A673 (cell line): ENCODE results near the gene MYH16. TPM values are rescaled to one million over a fixed set of nuclear protein-coding genes. Genes with fewer than 3 reads are reported as not detected.

ENCODE experiments used
- BruUV-seq: library from RNA; stranded (reverse); fragments of 400-500 nt; replicated peaks from 2 replicates; lab custom pipeline; 2021; lab: Mats Ljungman, UMichigan
- CTCF ChIA-PET: fragments of 300-600 bp; sonication (Branson Sonifier 250); formaldehyde crosslinking; loops from one replicate; lab custom pipeline; 2022; ENCODE audit warnings: antibody characterized with exemption; lab: Charles Lee
- POLR2A ChIA-PET: fragments of 300-600 bp; sonication (Branson Sonifier 250); formaldehyde crosslinking; loops from one replicate; lab custom pipeline; 2022; ENCODE audit warnings: antibody characterized with exemption; ENCODE audit not compliant: low non-redundant PET; lab: Charles Lee
- DNase-seq: peaks from one replicate; pipeline ENCODE4 v3.0.0-alpha.2; 2015; ENCODE audit warnings: low spot score
- H3K27ac ChIP-seq: fragments of 200-600 bp; sonication (generic); 2 replicates; pipeline ENCODE4 v1.5.1; 2016; ENCODE audit warnings: mixed run types, low read depth, mild to moderate bottlenecking, mixed read lengths, antibody characterized with exemption, low read length; ENCODE audit not compliant: poor library complexity, severe bottlenecking
- H3K27me3 ChIP-seq: fragments of 200-600 bp; sonication (generic); replicated peaks from 2 replicates; pipeline ENCODE4 v1.6.1; 2017; ENCODE audit warnings: mixed run types, low read depth, mild to moderate bottlenecking, mixed read lengths, antibody characterized with exemption, low read length; ENCODE audit not compliant: insufficient read depth, poor library complexity
- H3K36me3 ChIP-seq: fragments of 200-600 bp; sonication (generic); 2 replicates; pipeline ENCODE4 v1.6.1; 2016; ENCODE audit warnings: mixed run types, mild to moderate bottlenecking, mixed read lengths, antibody characterized with exemption, low read length; ENCODE audit not compliant: insufficient read depth, poor library complexity, severe bottlenecking
- H3K4me1 ChIP-seq: fragments of 200-600 bp; sonication (generic); 2 replicates; pipeline ENCODE4 v1.6.1; 2017; ENCODE audit warnings: mixed run types, mild to moderate bottlenecking, mixed read lengths, antibody characterized with exemption, low read length; ENCODE audit not compliant: insufficient read depth, poor library complexity, severe bottlenecking
- H3K4me3 ChIP-seq: fragments of 200-600 bp; sonication (generic); 2 replicates; pipeline ENCODE4 v1.5.1; 2016; ENCODE audit warnings: low read depth, mixed run types, mild to moderate bottlenecking, mixed read lengths, low read length; ENCODE audit not compliant: poor library complexity, severe bottlenecking
- H3K9me3 ChIP-seq: fragments of 200-600 bp; sonication (generic); 2 replicates; pipeline ENCODE4 v1.6.1; 2016; ENCODE audit warnings: mixed run types, low read depth, mild to moderate bottlenecking, mixed read lengths, antibody characterized with exemption, low read length; ENCODE audit not compliant: poor library complexity, severe bottlenecking
- CTCF ChIP-seq: fragments of 300-800, 200-600 bp; sonication (generic); conservative IDR thresholded peaks from 2 replicates; pipeline ENCODE4 v1.5.1; 2017; ENCODE audit warnings: low read depth, mild to moderate bottlenecking, antibody characterized with exemption, low read length, moderate library complexity, mixed read lengths
- EZH2 ChIP-seq: fragments of 200-600 bp; sonication (generic); IDR thresholded peaks from 2 replicates; pipeline ENCODE4 v1.6.1; 2017; ENCODE audit warnings: borderline replicate concordance, low read depth, mild to moderate bottlenecking, mixed read lengths, antibody characterized with exemption, low read length; ENCODE audit not compliant: poor library complexity, severe bottlenecking
- intact Hi-C: fragments of 100-400 bp; cut with micrococcal nuclease; formaldehyde crosslinking; loops from one replicate; pipeline ENCODE4 v1.10.0; 2022; ENCODE audit not compliant: unreplicated experiment
- total RNA-seq: library from RNA; stranded (reverse); gene quantifications from 2 replicates; pipeline ENCODE4 v1.2.3, GENCODE V29; 2021

Gene MYH16
- total RNA-seq, 1 experiment from 2014 or later, result not detected

- CTCF ChIA-PET, result no interaction called here
- intact Hi-C loops, result no loop called here
- POLR2A ChIA-PET, result no interaction called here
- no peak overlapping the region for H3K27ac ChIP-seq
- H3K9me3 ChIP-seq, result no peaks in the 10 kb centered on the region
- H3K27me3 ChIP-seq, result no peaks in the 10 kb centered on the region
- H3K4me3 ChIP-seq, result no peak overlapping the region
- TF ChIP-seq EZH2, result no peak
- TF ChIP-seq CTCF, result no peak
- H3K4me1 ChIP-seq, result no peaks in the 10 kb centered on the region
- no peak for DNase-seq
- no TSS peak for BruUV-seq
- H3K36me3 ChIP-seq, result no peaks in the 10 kb centered on the region
Observed at GRCh38 chr7:99254390-99254789, 18.2 kb upstream of the MYH16 start.

GRCh38 chr7:99255463-99255862, 17.2 kb upstream of the MYH16 start:
- Histone ChIP-seq H3K9me3 (no peaks in the 10 kb centered on the region), H3K36me3 (no peaks in the 10 kb centered on the region), H3K27ac (no peak overlapping the region), H3K4me1 (no peaks in the 10 kb centered on the region), H3K27me3 (no peaks in the 10 kb centered on the region), H3K4me3 (no peak overlapping the region)
- ChIA-PET CTCF (no interaction called here), POLR2A (no interaction called here)
- intact Hi-C loops, result no loop called here
- DNase-seq, result no peak
- BruUV-seq, result no TSS peak
- TF ChIP-seq EZH2 (no peak), CTCF (no peak)

GRCh38 chr7:99257065-99257464, 15.6 kb upstream of the MYH16 start:
- Histone ChIP-seq H3K27me3 (no peaks in the 10 kb centered on the region), H3K4me1 (no peaks in the 10 kb centered on the region), H3K9me3 (no peaks in the 10 kb centered on the region), H3K27ac (no peak overlapping the region), H3K4me3 (no peak overlapping the region), H3K36me3 (no peaks in the 10 kb centered on the region)
- intact Hi-C loops, result no loop called here
- no peak for DNase-seq
- ChIA-PET CTCF (no interaction called here), POLR2A (no interaction called here)
- no TSS peak for BruUV-seq
- TF ChIP-seq CTCF, result no peak
- TF ChIP-seq EZH2, result no peak
